Keratinocyte (primary cell): ENCODE data around the gene ARHGAP15. TPM values are rescaled to one million over a fixed set of nuclear protein-coding genes. Genes with fewer than 3 reads are reported as not detected.

ENCODE experiments used
- DNase-seq: peaks from one replicate; pipeline ENCODE4 v3.0.0-alpha.2; 2011; ENCODE audit warnings: low read depth, missing footprints, low spot score
- FAIRE-seq: peaks from 2 replicates; lab custom pipeline; 2011; peaks lifted over from hg19 to GRCh38; lab: Jason Lieb, UNC
- H2AFZ ChIP-seq: 2 replicates; pipeline ENCODE4 v1.6.0; 2012; ENCODE audit warnings: low read length, control low read depth, inconsistent platforms; ENCODE audit not compliant: control insufficient read depth
- H3K27ac ChIP-seq: 2 replicates; pipeline ENCODE4 v1.5.1; 2011; ENCODE audit warnings: low read length; ENCODE audit not compliant: control insufficient read depth, insufficient read depth
- H3K27me3 ChIP-seq: 3 replicates; pipeline ENCODE4 v1.6.0; 2011; ENCODE audit warnings: low read length; ENCODE audit not compliant: control insufficient read depth, insufficient read depth; ENCODE audit errors: extremely low read depth
- H3K36me3 ChIP-seq, 2 experiments: 2 replicates in 1 of 2; 3 replicates in 1 of 2; pipeline ENCODE4 v1.5.1; 2011; ENCODE audit warnings: low read length in 2 of 2, mild to moderate bottlenecking in 1 of 2; ENCODE audit not compliant: control insufficient read depth in 2 of 2, insufficient read depth in 2 of 2; ENCODE audit errors: extremely low read depth in 1 of 2
- H3K4me1 ChIP-seq: 3 replicates; pipeline ENCODE4 v1.5.1; 2011; ENCODE audit warnings: low read length; ENCODE audit not compliant: control insufficient read depth, insufficient read depth; ENCODE audit errors: extremely low read depth
- H3K4me2 ChIP-seq: 3 replicates; pipeline ENCODE4 v1.6.0; 2011; ENCODE audit warnings: low read depth, low read length; ENCODE audit not compliant: control insufficient read depth, insufficient read depth; ENCODE audit errors: extremely low read depth
- H3K4me3 ChIP-seq, 3 experiments: fragments of 200-600 bp in 1 of 3; sonication (generic) in 1 of 3; 2 replicates in 2 of 3; 3 replicates in 1 of 3; pipeline ENCODE4 v1.5.1; 2011 to 2016; ENCODE audit warnings: low read length in 3 of 3, mild to moderate bottlenecking in 3 of 3, control low read depth in 2 of 3, inconsistent platforms in 1 of 3, low read depth in 1 of 3, mixed read lengths in 1 of 3, mixed run types in 1 of 3, moderate library complexity in 1 of 3; ENCODE audit not compliant: control insufficient read depth in 2 of 3, insufficient read depth in 2 of 3; ENCODE audit errors: extremely low read depth in 1 of 3
- H3K79me2 ChIP-seq: 2 replicates; pipeline ENCODE4 v1.6.0; 2012; ENCODE audit warnings: low read length; ENCODE audit not compliant: control insufficient read depth, insufficient read depth
- H3K9ac ChIP-seq: 3 replicates; pipeline ENCODE4 v1.6.0; 2011; ENCODE audit warnings: low read length; ENCODE audit not compliant: control insufficient read depth, insufficient read depth; ENCODE audit errors: extremely low read depth
- H3K9me1 ChIP-seq: 3 replicates; pipeline ENCODE4 v1.6.0; 2011; ENCODE audit warnings: low read length; ENCODE audit not compliant: control insufficient read depth, insufficient read depth; ENCODE audit errors: extremely low read depth
- H3K9me3 ChIP-seq: 2 replicates; pipeline ENCODE4 v1.5.1; 2012; ENCODE audit warnings: low read depth, low read length; ENCODE audit not compliant: control insufficient read depth
- H4K20me1 ChIP-seq: 3 replicates; pipeline ENCODE4 v1.6.0; 2011; ENCODE audit warnings: low read length; ENCODE audit not compliant: control insufficient read depth, insufficient read depth; ENCODE audit errors: extremely low read depth
- CTCF ChIP-seq, 3 experiments: IDR thresholded peaks in 1 of 3; conservative IDR thresholded peaks in 1 of 3; optimal IDR thresholded peaks in 1 of 3; 2 replicates in 2 of 3; 3 replicates in 1 of 3; pipeline versions ENCODE3 to v1.5.1; 2011; ENCODE audit warnings: low read length in 3 of 3, mild to moderate bottlenecking in 3 of 3, moderate library complexity in 2 of 3, control low read depth in 1 of 3, inconsistent platforms in 1 of 3; ENCODE audit not compliant: insufficient read depth in 2 of 3; ENCODE audit errors: extremely low read depth in 1 of 3
- EZH2 ChIP-seq: IDR thresholded peaks from one replicate; pipeline ENCODE4 v1.6.1; 2012; ENCODE audit warnings: inconsistent platforms, mild to moderate bottlenecking, low read length, moderate library complexity
- dilution Hi-C: fragments of 300-500 bp; cut with MboI; formaldehyde crosslinking; loops from one replicate; pipeline ENCODE4 v1.7.0; 2020; ENCODE audit warnings: low sequenced_read_pairs; ENCODE audit not compliant: extremely low pct_ligation_motif_present
- polyA plus RNA-seq, 5 experiments: library from polyadenylated mRNA; depleted of rRNA in 3 of 5; stranded (reverse) in 3 of 5; stranded (forward) in 1 of 5; unstranded in 1 of 5; fragments of >200 nt; gene quantifications; 1 replicate in 1 of 5; 2 replicates in 3 of 5; 3 replicates in 1 of 5; pipeline versions ENCODE4 v1.2.1 to v1.2.3, GENCODE V29; 2011 to 2012; ENCODE audit warnings: missing spikeins in 2 of 5, low read depth in 1 of 5, low replicate concordance in 1 of 5

The ARHGAP15 gene
- polyA plus RNA-seq, 1 donor (not counting 4 experiments of a cell fraction or from before 2014, with no cell fraction given) = not detected

- TF ChIP-seq CTCF (optimal IDR thresholded peaks at IDR 0.05 in 1 of 3, IDR thresholded peaks at IDR 0.05 in 1 of 3, conservative IDR thresholded peaks at IDR 0.05 in 1 of 3; ENCODE audit: extremely low read depth in 1 of 3, insufficient read depth in 2 of 3, low read length in 3 of 3) = no peak
- TF ChIP-seq EZH2 = no peak
- H3K9me1 ChIP-seq = no peaks in the 10 kb centered on the region
- no peaks in the 10 kb centered on the region for H3K9me3 ChIP-seq
- no peaks in the 10 kb centered on the region for H4K20me1 ChIP-seq
- H3K4me1 ChIP-seq = no peaks in the 10 kb centered on the region
- no peaks in the 10 kb centered on the region for H3K36me3 ChIP-seq
- H3K9ac ChIP-seq = no peak overlapping the region
- H2AFZ ChIP-seq = no peak overlapping the region
- H3K27ac ChIP-seq = no peak overlapping the region
- no peaks in the 10 kb centered on the region for H3K79me2 ChIP-seq
- FAIRE-seq (no peak), DNase-seq (no peak)
- H3K4me3 ChIP-seq = no peak overlapping the region
- dilution Hi-C loops = no loop called here
- no peaks in the 10 kb centered on the region for H3K27me3 ChIP-seq
- H3K4me2 ChIP-seq = no peak overlapping the region
Measured at GRCh38 chr2:143574069-143574468, 444.9 kb downstream of the ARHGAP15 start.

GRCh38 chr2:143575340-143575739 lies 446.1 kb downstream of the ARHGAP15 start:
- H3K9me1 ChIP-seq = no peaks in the 10 kb centered on the region
- H3K9me3 ChIP-seq = no peaks in the 10 kb centered on the region
- H3K9ac ChIP-seq = no peak overlapping the region
- no peak overlapping the region for H2AFZ ChIP-seq
- H3K4me3 ChIP-seq = no peak overlapping the region
- FAIRE-seq (no peak), DNase-seq (no peak)
- H3K36me3 ChIP-seq = no peaks in the 10 kb centered on the region
- H3K4me2 ChIP-seq = no peak overlapping the region
- no peak overlapping the region for H3K27ac ChIP-seq
- dilution Hi-C loops = no loop called here
- TF ChIP-seq EZH2 (no peak), CTCF (optimal IDR thresholded peaks at IDR 0.05 in 1 of 3, IDR thresholded peaks at IDR 0.05 in 1 of 3, conservative IDR thresholded peaks at IDR 0.05 in 1 of 3; ENCODE audit: extremely low read depth in 1 of 3, insufficient read depth in 2 of 3, low read length in 3 of 3) (peak; percentile 28 to 54 (median 40))
- no peaks in the 10 kb centered on the region for H3K79me2 ChIP-seq
- H3K27me3 ChIP-seq = no peaks in the 10 kb centered on the region
- H3K4me1 ChIP-seq = no peaks in the 10 kb centered on the region
- no peaks in the 10 kb centered on the region for H4K20me1 ChIP-seq
